Heart left ventricle (tissue), 16 donors: ENCODE measurements around the gene MAP3K7CL. TPM values are rescaled to one million over a fixed set of nuclear protein-coding genes. Genes with fewer than 3 reads are reported as not detected.
A peak's percentile ranks its signal among the peaks of the same experiment; 100 is the strongest.

Experiments
- ATAC-seq, 4 donors: fragments of 200-7000 bp; cut with Tn5 transposase; one replicate each; pipeline ENCODE4 v1.9.1; 2020 to 2022; ENCODE audit warnings: moderate library complexity in 4 of 4, mild to moderate bottlenecking in 3 of 4, moderate number of reproducible peaks in 1 of 4
- DNase-seq, 5 donors: peaks; one replicate each; pipeline ENCODE4 v3.0.0-alpha.2; 2020
- H3K27ac ChIP-seq, 12 donors: fragments of 200-600 bp; sonication (generic) in 4 of 12; one replicate each; pipeline versions ENCODE4 v1.5.0 to v1.8.0; 2016 to 2022; ENCODE audit warnings: mild to moderate bottlenecking in 2 of 12
- H3K27me3 ChIP-seq, 9 donors: fragments of 200-600 bp; sonication (generic) in 2 of 9; one replicate each; pipeline versions ENCODE4 v1.5.1 to v1.8.0; 2016 to 2022; ENCODE audit warnings: mild to moderate bottlenecking in 3 of 9
- H3K36me3 ChIP-seq, 9 donors: fragments of 200-600 bp; sonication (generic) in 2 of 9; one replicate each; pipeline versions ENCODE4 v1.5.0 to v1.8.0; 2018 to 2022; ENCODE audit warnings: mild to moderate bottlenecking in 2 of 9
- H3K4me1 ChIP-seq, 12 donors: fragments of 200-600 bp; sonication (generic) in 4 of 12; one replicate each; pipeline versions ENCODE4 v1.5.0 to v1.8.0; 2016 to 2022; ENCODE audit warnings: mild to moderate bottlenecking in 3 of 12
- H3K4me3 ChIP-seq, 12 donors: fragments of 200-600 bp; sonication (generic) in 4 of 12; one replicate each; pipeline versions ENCODE4 v1.5.0 to v1.8.0; 2017 to 2022; ENCODE audit warnings: mild to moderate bottlenecking in 9 of 12, moderate library complexity in 4 of 12
- H3K9me3 ChIP-seq, 12 donors: fragments of 200-600 bp; sonication (generic) in 4 of 12; one replicate each; pipeline versions ENCODE4 v1.5.0 to v1.8.0; 2016 to 2022; ENCODE audit warnings: mild to moderate bottlenecking in 1 of 12
- CTCF ChIP-seq, 12 donors: fragments of 200-600 bp; sonication (generic) in 4 of 12; IDR thresholded peaks; one replicate each; pipeline versions ENCODE4 v1.5.0 to v1.8.0; 2018 to 2022; ENCODE audit warnings: antibody characterized with exemption in 12 of 12, mild to moderate bottlenecking in 5 of 12
- POLR2A ChIP-seq, 2 donors: fragments of 450-650 bp; IDR thresholded peaks; one replicate each; pipeline ENCODE4 v1.6.1; 2017; ENCODE audit warnings: antibody characterized with exemption in 2 of 2, mild to moderate bottlenecking in 2 of 2, moderate library complexity in 2 of 2
- WGBS, 4 donors: extraction: QIAGEN DNeasy Blood & Tissue Kit in 2 of 4; methylation state at CpG; one replicate each; pipeline versions ENCODE4 v1.1.5 to v1.1.7; 2013 to 2018; 5-methylcytosine and 5-hydroxymethylcytosine counted together
- intact Hi-C, 10 donors: fragments of 100-400 bp; cut with DNase I; formaldehyde crosslinking; loops; one replicate each; pipeline versions ENCODE4 v1.11.1 to v1.14.2; 2022
- polyA plus RNA-seq, 2 donors: library from polyadenylated mRNA; stranded (reverse); fragments of 200-250 nt; gene quantifications; one replicate each; pipeline ENCODE4 v1.2.3, GENCODE V29; 2013
- total RNA-seq, 9 donors: library from RNA; depleted of rRNA in 2 of 9; stranded (reverse); fragments of >200 nt in 2 of 9; fragmentation: NEBNext Ultra II Directional in 3 of 9; extraction: Animal tissue kit (Norgen Biotek cat#: 25700) in 3 of 9; gene quantifications; one replicate each; pipeline versions ENCODE4 v1.1.0 to v1.2.4, GENCODE V29; 2016 to 2023
- donor health status: ischemic (EF 13 %, LVEDD 7.1; RV severe dilation, severe dysfunction).
- donor health status: healthy with polysubstance abuse.
- donor health status: DM: no; HTN: yes; CAD: no.
- donor health status: DM: no; HTN: no; CAD: no.
- donor health status: ischemic (EF 25% LVEDD 6.9; RV normal size, moderate dysfunction).
- donor health status: ischemic (EF 25% LVEDD 5.7; RV mildly dilated, moderate dysfunction).
- donor health status: healthy.
- donor health status: DM: yes; HTN: yes; CAD: no.
- donor health status: ischemic (EF 35%, LVEDD 5.7; RV mildly dilated, moderate dysfunction).
- donor health status: nonischemic (EF 11% LVEDD 7.7; RV severe dilation, severe dysfunction).
- donor health status: DM: yes; HTN: yes; CAD: no.
- donor health status: PGD.
- donor health status: ischemic (EF 29% LVEDD 5.4; RV normal size, mild dysfunction).
- donor health status: nonischemic (EF 23%, LVEDD 6.1; RV moderate dilation, normal function).

MAP3K7CL gene
- total and polyA plus RNA-seq, 11 donors: 0.64 to 25.2 (median 6.3) TPM

GRCh38 chr21:29217818-29218291 lies 87.4 kb downstream of the MAP3K7CL start:
- DNase-seq: no peak
- intact Hi-C loops: no loop called here
- peak overlapping the region in 1 of 12 donors; percentile 70 for H3K27ac ChIP-seq

GRCh38 chr21:29218749-29219148 lies 88.3 kb downstream of the MAP3K7CL start:
- Histone ChIP-seq H3K4me1 (peaks cover 0 to 28% (median 0%) of the 10 kb centered on the region in 12 donors), H3K9me3 (no peaks in the 10 kb centered on the region), H3K36me3 (no peaks in the 10 kb centered on the region), H3K4me3 (no peak overlapping the region), H3K27me3 (no peaks in the 10 kb centered on the region), H3K27ac (peak overlapping the region in 1 of 12 donors; percentile 70)
- DNase-seq: no peak
- TF ChIP-seq POLR2A (IDR thresholded peaks at IDR 0.05) (no peak), CTCF (IDR thresholded peaks at IDR 0.05) (no peak)
- 93 to 100% (median 97%) methylated on average over 1 of the region's 1 CpG for WGBS, 4 donors
- intact Hi-C loops: no loop called here
- peak in 1 of 4 donors; percentile 11 for ATAC-seq

More at GRCh38 chr21:29217818-29218291, 87.4 kb downstream of the MAP3K7CL start:
- 61 to 74% (median 65%) methylated on average over 4 of the region's 4 CpGs for WGBS, 4 donors
- no peak overlapping the region for H3K4me3 ChIP-seq
- peak in 2 of 4 donors; percentile 34 to 82 for ATAC-seq
- H3K27me3 ChIP-seq: no peaks in the 10 kb centered on the region
- TF ChIP-seq POLR2A (IDR thresholded peaks at IDR 0.05) (no peak), CTCF (IDR thresholded peaks at IDR 0.05) (no peak)
- H3K36me3 ChIP-seq: no peaks in the 10 kb centered on the region
- peaks cover 0 to 28% (median 0%) of the 10 kb centered on the region in 12 donors for H3K4me1 ChIP-seq
- no peaks in the 10 kb centered on the region for H3K9me3 ChIP-seq

GRCh38 chr21:29219165-29219770 lies 88.8 kb downstream of the MAP3K7CL start:
- Histone ChIP-seq H3K27me3 (no peaks in the 10 kb centered on the region), H3K4me1 (peaks cover 0 to 28% (median 0%) of the 10 kb centered on the region in 12 donors), H3K9me3 (no peaks in the 10 kb centered on the region), H3K36me3 (no peaks in the 10 kb centered on the region), H3K27ac (peak overlapping the region in 1 of 12 donors; percentile 70), H3K4me3 (no peak overlapping the region)
- intact Hi-C loops: no loop called here
- TF ChIP-seq CTCF (IDR thresholded peaks at IDR 0.05) (no peak), POLR2A (IDR thresholded peaks at IDR 0.05) (no peak)
- no peak for DNase-seq
- ATAC-seq: peak in 3 of 4 donors; percentile 52 to 76 (median 63)
- 86 to 90% (median 89%) methylated on average over 8 of the region's 8 CpGs for WGBS, 4 donors

- DNase-seq (no peak), ATAC-seq (peak in 1 of 4 donors; percentile 61)
- TF ChIP-seq CTCF (IDR thresholded peaks at IDR 0.05) (no peak), POLR2A (IDR thresholded peaks at IDR 0.05) (no peak)
- intact Hi-C loops: no loop called here
- WGBS, 4 donors: 72 to 76% (median 73%) methylated on average over 5 of the region's 5 CpGs
- Histone ChIP-seq H3K4me3 (no peak overlapping the region), H3K4me1 (peaks cover 0 to 28% (median 0%) of the 10 kb centered on the region in 12 donors), H3K27ac (peak overlapping the region in 4 of 12 donors; percentile 26 to 53 (median 35)), H3K36me3 (no peaks in the 10 kb centered on the region), H3K9me3 (peaks cover 0 to 9% (median 0%) of the 10 kb centered on the region in 12 donors), H3K27me3 (no peaks in the 10 kb centered on the region)
Measured at GRCh38 chr21:29221253-29221744, 90.9 kb downstream of the MAP3K7CL start.
